ENCODE data around the gene IL1RAPL1.

IL1RAPL1 gene

GRCh38 chrX:28626515-28626914, 39.3 kb downstream of the IL1RAPL1 start:
- no peak for DNase-seq (ENCODE audit: low spot score)

GRCh38 chrX:28628120-28628519, 40.9 kb downstream of the IL1RAPL1 start:
- DNase-seq (ENCODE audit: low spot score), result no peak

- no peak for DNase-seq (ENCODE audit: low spot score)
Measured at GRCh38 chrX:28638775-28639174, 51.5 kb downstream of the IL1RAPL1 start.

GRCh38 chrX:28639451-28639850, 52.2 kb downstream of the IL1RAPL1 start:
- DNase-seq (ENCODE audit: low spot score), result no peak

- DNase-seq (ENCODE audit: low spot score), result no peak
Measured at GRCh38 chrX:28649541-28649940, 62.3 kb downstream of the IL1RAPL1 start.

GRCh38 chrX:28651186-28651585, 63.9 kb downstream of the IL1RAPL1 start:
- no peak for DNase-seq (ENCODE audit: low spot score)

GRCh38 chrX:28659269-28659668, 72.0 kb downstream of the IL1RAPL1 start:
- no peak for DNase-seq (ENCODE audit: low spot score)

GRCh38 chrX:28665778-28666177, 78.5 kb downstream of the IL1RAPL1 start:
- DNase-seq (ENCODE audit: low spot score), result no peak

GRCh38 chrX:28668303-28668702, 81.1 kb downstream of the IL1RAPL1 start:
- no peak for DNase-seq (ENCODE audit: low spot score)

- no peak for DNase-seq (ENCODE audit: low spot score)
Measured at GRCh38 chrX:28668957-28669356, 81.7 kb downstream of the IL1RAPL1 start.

GRCh38 chrX:28670074-28670473, 82.8 kb downstream of the IL1RAPL1 start:
- DNase-seq (ENCODE audit: low spot score), result no peak

- no peak for DNase-seq (ENCODE audit: low spot score)
Measured at GRCh38 chrX:28675173-28675572, 87.9 kb downstream of the IL1RAPL1 start.

- DNase-seq (ENCODE audit: low spot score), result peak; percentile 53
Measured at GRCh38 chrX:28693101-28693500, 105.9 kb downstream of the IL1RAPL1 start.

- no peak for DNase-seq (ENCODE audit: low spot score)
Measured at GRCh38 chrX:28697732-28698131, 110.5 kb downstream of the IL1RAPL1 start.

- no peak for DNase-seq (ENCODE audit: low spot score)
Measured at GRCh38 chrX:28701222-28701621, 114.0 kb downstream of the IL1RAPL1 start.

GRCh38 chrX:28706964-28707363, 119.7 kb downstream of the IL1RAPL1 start:
- DNase-seq (ENCODE audit: low spot score), result no peak

GRCh38 chrX:28709421-28709820, 122.2 kb downstream of the IL1RAPL1 start:
- DNase-seq (ENCODE audit: low spot score), result no peak

- no peak for DNase-seq (ENCODE audit: low spot score)
Measured at GRCh38 chrX:28717864-28718263, 130.6 kb downstream of the IL1RAPL1 start.

- DNase-seq (ENCODE audit: low spot score), result no peak
Measured at GRCh38 chrX:28718450-28718849, 131.2 kb downstream of the IL1RAPL1 start.

GRCh38 chrX:28719620-28720019, 132.4 kb downstream of the IL1RAPL1 start:
- DNase-seq (ENCODE audit: low spot score), result no peak

GRCh38 chrX:28752330-28752729, 165.1 kb downstream of the IL1RAPL1 start:
- no peak for DNase-seq (ENCODE audit: low spot score)

GRCh38 chrX:28756175-28756574, 168.9 kb downstream of the IL1RAPL1 start:
- no peak for DNase-seq (ENCODE audit: low spot score)

- no peak for DNase-seq (ENCODE audit: low spot score)
Measured at GRCh38 chrX:28756647-28757046, 169.4 kb downstream of the IL1RAPL1 start.

GRCh38 chrX:28757290-28757689, 170.0 kb downstream of the IL1RAPL1 start:
- no peak for DNase-seq (ENCODE audit: low spot score)

- peak; percentile 37 for DNase-seq (ENCODE audit: low spot score)
Measured at GRCh38 chrX:28766561-28766960, 179.3 kb downstream of the IL1RAPL1 start.

All from Ammon's horn (tissue), 1 donor.